ENCODE results near the gene RASL12. TPM values are rescaled to one million over a fixed set of nuclear protein-coding genes. Genes with fewer than 3 reads are reported as not detected.

Gene RASL12
- total and polyA plus RNA-seq, 3 donors from 2014 or later, result 43.9 to 75.2 (median 64.7) TPM

DNA sequence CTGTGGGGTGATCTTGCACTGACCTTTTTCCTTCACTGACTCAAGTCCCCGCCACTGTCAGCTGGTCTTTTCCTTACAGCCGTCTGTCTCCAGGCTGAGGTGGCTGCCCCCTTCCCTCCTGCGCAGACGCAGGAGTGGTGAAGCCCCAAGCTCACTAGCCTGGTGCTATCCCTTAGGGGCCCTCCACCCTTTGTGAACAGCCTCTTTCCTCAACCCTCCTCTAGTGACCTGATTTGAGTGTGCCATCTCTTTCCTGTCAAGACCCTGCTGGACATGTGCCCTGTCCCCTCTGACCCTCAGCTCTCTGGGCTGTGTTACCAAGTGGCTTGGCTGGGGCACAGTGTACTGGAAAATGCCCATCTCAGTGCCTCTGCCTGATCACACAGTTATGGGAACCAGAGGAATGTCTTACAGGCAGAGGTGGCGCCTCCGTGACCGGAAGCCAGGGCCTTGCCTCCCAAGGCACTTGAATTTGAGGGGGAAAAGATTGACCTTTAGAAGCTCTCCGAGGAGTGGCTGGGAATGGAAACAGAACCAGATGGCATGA is 17.5 kb upstream of the RASL12 start:
- 77 to 89% methylated on average over 4 to 8 of the region's 8 CpGs for WGBS, 2 donors
- Histone ChIP-seq H3K4me1 (peaks cover 51% of the 10 kb centered on the region), H3K27me3 (no peaks in the 10 kb centered on the region), H3K4me3 (no peak overlapping the region), H3K27ac (peak overlapping the region in 1 of 2 donors; percentile 20), H3K9me3 (no peaks in the 10 kb centered on the region), H3K36me3 (ENCODE audit: low read depth, missing control alignments) (no peaks in the 10 kb centered on the region)
- TF ChIP-seq POLR2A (IDR thresholded peaks at IDR 0.05), result no peak
- TF ChIP-seq, protein P1, sequence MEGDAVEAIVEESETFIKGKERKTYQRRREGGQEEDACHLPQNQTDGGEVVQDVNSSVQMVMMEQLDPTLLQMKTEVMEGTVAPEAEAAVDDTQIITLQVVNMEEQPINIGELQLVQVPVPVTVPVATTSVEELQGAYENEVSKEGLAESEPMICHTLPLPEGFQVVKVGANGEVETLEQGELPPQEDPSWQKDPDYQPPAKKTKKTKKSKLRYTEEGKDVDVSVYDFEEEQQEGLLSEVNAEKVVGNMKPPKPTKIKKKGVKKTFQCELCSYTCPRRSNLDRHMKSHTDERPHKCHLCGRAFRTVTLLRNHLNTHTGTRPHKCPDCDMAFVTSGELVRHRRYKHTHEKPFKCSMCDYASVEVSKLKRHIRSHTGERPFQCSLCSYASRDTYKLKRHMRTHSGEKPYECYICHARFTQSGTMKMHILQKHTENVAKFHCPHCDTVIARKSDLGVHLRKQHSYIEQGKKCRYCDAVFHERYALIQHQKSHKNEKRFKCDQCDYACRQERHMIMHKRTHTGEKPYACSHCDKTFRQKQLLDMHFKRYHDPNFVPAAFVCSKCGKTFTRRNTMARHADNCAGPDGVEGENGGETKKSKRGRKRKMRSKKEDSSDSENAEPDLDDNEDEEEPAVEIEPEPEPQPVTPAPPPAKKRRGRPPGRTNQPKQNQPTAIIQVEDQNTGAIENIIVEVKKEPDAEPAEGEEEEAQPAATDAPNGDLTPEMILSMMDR (IDR thresholded peaks at IDR 0.05), result no peak
- DNase-seq, result no peak
- intact Hi-C loops (cut with DNase I; ENCODE audit: low total_unique reads), result loop anchor here (10.0 kb wide), 1 partner anchor 50 kb away; no protein-coding TSS in a partner anchor

DNA sequence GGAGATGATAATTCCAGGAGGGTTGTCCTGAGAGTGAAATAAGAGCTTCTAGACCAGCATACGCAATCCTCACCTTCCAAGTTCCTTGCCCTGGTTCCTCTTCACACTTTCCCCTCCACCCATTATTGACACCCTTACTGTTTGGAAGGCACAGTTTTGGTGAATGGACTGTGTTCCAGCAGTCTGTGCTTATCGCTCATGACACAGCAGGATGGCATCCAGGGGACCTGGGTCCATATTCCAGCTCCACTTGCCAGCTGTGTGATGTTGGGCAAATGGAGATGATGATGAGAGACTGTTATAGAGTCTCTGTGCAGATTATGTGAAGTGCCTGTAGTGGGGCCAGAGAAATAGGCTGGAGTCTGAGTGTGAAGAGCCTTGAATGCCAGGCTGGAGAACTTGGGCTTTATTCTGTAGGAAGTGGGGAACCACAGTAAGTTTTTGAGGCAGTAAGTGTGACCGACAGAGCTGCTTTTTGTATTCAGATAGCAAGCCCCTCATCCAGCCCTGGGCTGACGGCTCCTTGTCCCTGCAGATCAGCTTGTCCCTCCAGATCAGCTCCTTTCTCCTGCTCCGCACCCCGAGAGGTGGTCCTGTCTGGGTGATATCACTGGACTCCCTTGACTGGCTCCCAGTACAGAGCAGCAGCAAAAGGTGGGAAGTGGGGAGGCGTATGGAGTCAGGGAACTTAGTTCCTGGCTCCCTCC is 16.9 kb upstream of the RASL12 start:
- WGBS, 2 donors, result 93 to 94% methylated on average over 7 of the region's 7 CpGs
- intact Hi-C loops (cut with DNase I; ENCODE audit: low total_unique reads), result loop anchor here (10.0 kb wide), 1 partner anchor 50 kb away; no protein-coding TSS in a partner anchor
- TF ChIP-seq, protein P1 (IDR thresholded peaks at IDR 0.05), result no peak
- TF ChIP-seq POLR2A (IDR thresholded peaks at IDR 0.05), result no peak
- Histone ChIP-seq H3K9me3 (no peaks in the 10 kb centered on the region), H3K4me1 (peaks cover 48% of the 10 kb centered on the region), H3K36me3 (ENCODE audit: low read depth, missing control alignments) (no peaks in the 10 kb centered on the region), H3K4me3 (no peak overlapping the region), H3K27ac (peak overlapping the region in 1 of 2 donors; percentile 20), H3K27me3 (no peaks in the 10 kb centered on the region)
- DNase-seq, result no peak

DNA sequence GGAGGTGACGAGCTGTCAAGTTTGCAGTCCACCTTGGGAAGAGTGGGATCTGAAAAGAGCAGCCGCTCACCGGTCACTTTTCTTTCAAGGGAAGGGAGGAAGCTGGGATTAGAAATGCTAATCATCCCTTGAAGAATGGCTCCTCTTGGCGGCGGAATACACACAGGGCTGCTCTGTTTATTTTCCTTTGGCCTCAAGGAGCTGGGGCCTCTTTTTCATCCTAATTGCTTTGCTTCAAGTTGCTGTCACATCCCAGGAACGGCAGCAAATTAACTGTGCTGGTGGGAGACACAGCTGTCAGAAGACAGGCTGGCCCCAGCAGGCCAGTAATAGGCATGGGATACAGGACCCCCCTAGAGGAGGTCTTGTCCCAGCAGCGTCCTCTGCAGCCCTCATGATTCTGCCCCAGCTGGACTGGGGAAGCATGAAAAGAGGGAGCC is 15.5 kb upstream of the RASL12 start:
- DNase-seq, result peak; percentile 61
- Histone ChIP-seq H3K36me3 (ENCODE audit: low read depth, missing control alignments) (no peaks in the 10 kb centered on the region), H3K27me3 (no peaks in the 10 kb centered on the region), H3K27ac (no peak overlapping the region), H3K4me1 (peaks cover 35% of the 10 kb centered on the region), H3K9me3 (no peaks in the 10 kb centered on the region), H3K4me3 (no peak overlapping the region)
- 53 to 72% methylated on average over 7 of the region's 7 CpGs for WGBS, 2 donors
- no peak for TF ChIP-seq POLR2A (IDR thresholded peaks at IDR 0.05)
- TF ChIP-seq, protein P1 (IDR thresholded peaks at IDR 0.05), result peak in 2 of 3 experiments; percentile 25 to 32
- intact Hi-C loops (cut with DNase I; ENCODE audit: low total_unique reads), result loop anchor here (10.0 kb wide), 1 partner anchor 48 kb away; no protein-coding TSS in a partner anchor

DNA sequence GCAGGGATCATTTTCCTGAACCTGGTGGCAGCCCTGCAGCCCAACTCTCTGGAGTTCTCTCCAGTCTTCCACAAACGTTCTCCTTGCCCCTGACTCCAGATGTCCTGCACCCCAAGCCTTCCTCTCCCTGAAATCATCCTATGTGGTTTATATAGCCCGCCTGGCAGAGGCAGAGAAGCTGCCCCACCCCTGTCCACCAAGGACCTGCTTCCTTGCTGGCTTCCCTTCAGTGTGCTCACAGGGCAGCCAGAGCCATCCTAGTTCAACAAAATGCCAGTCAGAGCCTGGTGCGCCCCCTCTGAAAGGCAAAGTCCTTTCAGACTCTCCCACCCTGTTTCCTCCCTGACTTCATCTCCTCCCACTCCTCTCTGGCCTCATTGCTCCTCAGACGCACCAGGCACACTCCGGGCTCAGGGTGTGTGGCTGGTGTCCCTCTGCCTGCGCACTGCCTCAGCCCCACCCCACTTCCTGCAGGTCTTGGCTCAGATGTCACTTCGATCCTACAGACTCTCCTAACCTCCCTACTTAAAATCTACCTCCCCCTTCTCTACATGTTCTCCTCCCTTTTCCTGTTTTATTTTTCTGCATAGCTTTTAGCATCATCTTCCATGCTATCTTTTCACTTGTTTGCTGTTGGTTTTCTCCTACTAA is 14.6 kb upstream of the RASL12 start:
- no peak overlapping the region for H3K4me3 ChIP-seq
- 43 to 50% methylated on average over 7 of the region's 7 CpGs for WGBS, 2 donors
- H3K27me3 ChIP-seq, result no peaks in the 10 kb centered on the region
- intact Hi-C loops (cut with DNase I; ENCODE audit: low total_unique reads), result loop anchor here (10.0 kb wide), 1 partner anchor 48 kb away; no protein-coding TSS in a partner anchor
- peaks cover 26% of the 10 kb centered on the region for H3K4me1 ChIP-seq
- no peaks in the 10 kb centered on the region for H3K36me3 ChIP-seq (ENCODE audit: low read depth, missing control alignments)
- H3K9me3 ChIP-seq, result no peaks in the 10 kb centered on the region
- no peak for TF ChIP-seq POLR2A (IDR thresholded peaks at IDR 0.05)
- TF ChIP-seq, protein P1 (IDR thresholded peaks at IDR 0.05), result no peak
- H3K27ac ChIP-seq, result no peak overlapping the region
- DNase-seq, result no peak
